ENCODE results near the gene TAF5L. TPM values are rescaled to one million over a fixed set of nuclear protein-coding genes. Genes with fewer than 3 reads are reported as not detected.

TAF5L gene
- total RNA-seq, 2 donors from 2014 or later, result 10.8 to 14.7 TPM

GRCh38 chr1:229557913-229558414, 68.0 kb downstream of the TAF5L start:
- peak; percentile 31 for DNase-seq
- peak; percentile 7 to 19 for ATAC-seq
- intact Hi-C loops (cut with DNase I), result loop anchor here (2.0 to 5.0 kb wide), 2 partner anchors 64 to 69 kb away; partner anchors contain the start of genes TAF5L (in 1 of the 2) and URB2 (in 1 of the 2)

DNA sequence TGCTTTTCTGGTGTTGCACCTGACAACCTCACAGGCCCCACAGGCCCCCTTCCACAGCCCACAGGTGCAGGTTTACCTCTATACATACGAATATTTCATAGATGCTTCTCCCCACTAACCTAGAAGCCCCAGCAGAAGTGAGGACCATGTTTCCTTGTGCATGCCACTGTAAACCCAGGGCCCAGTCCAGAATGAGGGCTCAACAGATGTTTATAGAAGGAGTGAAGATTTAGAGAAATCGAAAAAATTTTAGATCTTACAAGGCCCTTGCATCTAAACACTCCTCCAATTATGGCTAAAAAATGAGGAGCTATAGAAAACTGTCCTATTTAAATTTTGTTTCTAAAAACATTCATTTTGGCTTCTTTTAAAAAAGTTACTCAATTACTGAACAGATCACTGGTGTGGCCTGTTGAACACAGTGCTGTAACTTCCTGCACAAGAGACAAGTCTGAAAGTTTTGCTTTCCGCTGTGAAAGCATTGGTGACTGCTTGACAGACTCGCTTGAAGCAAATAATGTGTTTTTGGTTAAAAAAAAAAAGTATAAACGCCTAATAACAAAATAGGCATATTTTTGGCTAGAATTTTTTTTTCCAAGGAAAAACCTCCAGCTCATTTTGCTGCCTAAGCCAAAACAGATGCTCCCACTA, 68.6 kb downstream of the TAF5L start:
- ATAC-seq, result no peak
- intact Hi-C loops (cut with DNase I), result loop anchor here in 1 of 2 donors (5.0 kb wide), 1 partner anchor 65 kb away; no protein-coding TSS in a partner anchor
- no peak for DNase-seq

DNA sequence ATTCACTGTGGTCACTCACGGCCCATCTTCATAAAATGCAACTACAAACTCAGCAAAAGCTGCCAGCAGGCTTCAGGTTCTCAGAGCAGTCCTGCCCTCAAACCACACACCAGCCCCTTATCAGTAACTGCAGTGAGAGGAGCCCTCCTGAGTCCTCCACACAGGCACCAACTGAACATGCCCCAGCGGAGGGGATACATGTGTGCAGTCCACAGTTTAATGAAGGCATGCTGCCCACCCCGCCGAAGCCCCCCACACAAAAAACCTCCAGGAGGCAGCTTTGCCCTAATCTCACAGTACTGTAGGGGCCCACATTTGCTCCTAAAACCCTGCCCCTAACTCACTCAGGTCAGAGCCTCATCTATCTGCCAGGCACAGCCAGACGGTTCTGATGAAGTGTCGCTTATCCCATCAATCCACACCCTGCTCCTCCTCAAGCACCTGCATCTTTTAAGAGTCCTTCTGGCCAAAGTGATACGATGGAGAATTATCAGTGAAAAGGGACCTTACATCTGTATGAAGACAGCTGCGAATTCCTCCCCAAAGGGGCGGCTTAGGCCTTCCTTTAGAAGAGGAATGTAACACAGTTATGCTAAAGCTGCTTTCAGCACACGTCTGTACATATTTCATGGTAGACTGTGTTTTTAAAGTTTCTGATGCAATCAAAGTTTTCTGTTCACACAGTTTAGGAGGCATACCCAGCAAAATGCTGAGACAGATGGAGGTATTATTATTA, 70.9 kb downstream of the TAF5L start:
- intact Hi-C loops (cut with DNase I), result loop anchor here in 1 of 2 donors (5.0 kb wide), 1 partner anchor 67 kb away; no protein-coding TSS in a partner anchor
- no peak for ATAC-seq

DNA sequence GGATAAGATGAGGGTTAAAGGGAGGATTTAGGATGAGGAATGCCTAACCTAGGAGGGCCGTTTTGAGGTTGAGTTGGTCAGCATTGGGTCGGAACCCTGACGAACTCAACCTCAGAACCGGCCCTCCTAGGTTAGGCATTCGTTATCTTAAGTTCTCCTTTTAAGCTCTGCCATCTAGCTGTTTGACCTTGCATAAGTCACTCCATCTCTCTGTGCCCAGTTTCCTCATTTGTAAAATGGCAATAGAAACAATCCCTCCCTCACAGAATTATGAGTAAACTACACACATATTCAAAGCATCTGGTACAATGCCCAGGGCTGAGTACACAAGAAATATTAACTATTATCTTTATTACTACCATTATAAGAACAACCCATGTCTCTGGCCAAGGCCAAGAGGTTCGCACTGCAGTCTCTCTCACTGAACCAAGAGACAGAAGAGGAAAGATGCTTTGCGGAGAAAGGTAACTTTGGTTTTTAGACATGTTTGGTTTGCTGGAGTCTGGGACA, 72.2 kb downstream of the TAF5L start:
- intact Hi-C loops (cut with DNase I), result no loop called here
- no peak for DNase-seq
- no peak for ATAC-seq

More for the DNA sequence above, 70.9 kb downstream of the TAF5L start:
- DNase-seq, result no peak

- no peak for ATAC-seq
- intact Hi-C loops (cut with DNase I), result no loop called here
- DNase-seq, result no peak
Observed at GRCh38 chr1:229552732-229553131, 73.2 kb downstream of the TAF5L start.

DNA sequence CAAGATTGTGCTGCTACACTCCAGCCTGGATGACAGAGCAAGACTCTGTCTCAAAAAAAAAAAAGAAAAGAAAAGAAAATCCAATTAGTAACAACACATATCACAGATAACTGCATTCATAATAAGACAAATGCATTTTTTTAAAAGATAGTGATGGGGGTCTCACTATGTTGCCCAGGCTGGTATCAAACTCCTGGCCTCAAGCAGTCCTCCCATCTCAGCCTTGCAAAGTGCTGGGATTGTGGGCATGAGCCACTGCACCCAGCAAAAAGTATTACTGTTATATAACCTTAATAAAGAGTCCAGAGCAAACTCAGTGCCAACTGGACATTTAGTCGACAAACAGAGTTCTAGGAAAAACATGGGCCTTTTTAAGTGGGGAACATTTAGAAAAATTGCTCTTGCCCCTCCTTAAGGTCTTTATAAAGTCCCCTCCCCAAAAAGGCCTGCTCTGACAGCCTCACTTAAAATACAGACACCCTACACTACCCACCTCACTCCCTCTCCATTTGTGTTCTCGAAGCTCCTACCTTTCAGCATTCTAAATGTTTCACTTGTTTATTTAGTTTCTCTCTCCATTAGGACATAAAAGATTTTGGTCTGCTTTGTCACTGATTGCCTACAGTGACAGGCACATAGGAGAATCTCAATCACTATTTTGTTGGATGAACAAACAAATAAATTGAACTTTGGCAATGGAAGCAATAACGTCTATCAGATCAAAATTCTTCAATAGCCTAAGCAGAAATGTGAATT, 74.9 kb downstream of the TAF5L start:
- intact Hi-C loops (cut with DNase I), result no loop called here
- DNase-seq (no peak), ATAC-seq (no peak)

- ATAC-seq (no peak), DNase-seq (no peak)
- intact Hi-C loops (cut with DNase I), result no loop called here
Observed at GRCh38 chr1:229547542-229547941, 78.4 kb downstream of the TAF5L start.

GRCh38 chr1:229544587-229544986, 81.3 kb downstream of the TAF5L start:
- intact Hi-C loops (cut with DNase I), result no loop called here
- ATAC-seq (no peak), DNase-seq (no peak)

Other genes with a start within 250 kb of the TAF5L start
- gene ACTA1, start 192.0 kb downstream of the TAF5L start, total RNA-seq, result 1,000 to 10,000 TPM in 1 of 2 donors, 100 to 1,000 TPM in 1; 508 to 1,063 TPM
- 10 to 100 TPM; 29.4 to 29.8 TPM for gene NUP133, start 117.8 kb downstream of the TAF5L start, total RNA-seq
- gene ABCB10, start 67.4 kb downstream of the TAF5L start, total RNA-seq, result 10 to 100 TPM; 10.1 to 14.8 TPM
- 1 to 10 TPM; 3.6 to 8.4 TPM for gene URB2, start 125 bp upstream of the TAF5L start, total RNA-seq

Measured in left cardiac atrium (tissue), 4 donors.